B cell (primary cell): ENCODE results near the gene NET1.

Source experiments
- CTCF ChIP-seq: fragments of 200-600 bp; IDR thresholded peaks from one replicate; pipeline ENCODE4 v1.8.0; 2022; ENCODE audit warnings: antibody characterized with exemption, mild to moderate bottlenecking
- EZH2 ChIP-seq: IDR thresholded peaks from 2 replicates; pipeline ENCODE4 v1.6.1; 2012; ENCODE audit warnings: borderline replicate concordance, low read depth, mild to moderate bottlenecking, moderate library complexity, low read length; ENCODE audit not compliant: insufficient read depth, poor library complexity, severe bottlenecking

- TF ChIP-seq CTCF (no peak), EZH2 (no peak)
Observed at GRCh38 chr10:5462841-5463293, 50.5 kb downstream of the NET1 start.
